Upper lobe of right lung (tissue), 1 donor: Measurements from ENCODE around the gene MXRA5. TPM values are rescaled to one million over a fixed set of nuclear protein-coding genes. Genes with fewer than 3 reads are reported as not detected.
"Not testable (repeated sequence)": the region's sequence is repeated elsewhere in the genome, so short reads cannot be mapped to it uniquely, and the experiment has no call there.

ENCODE experiments used
- ATAC-seq: fragments of 200-7000 bp; cut with Tn5 transposase; one replicate; pipeline ENCODE4 v1.9.1; 2020; ENCODE audit warnings: mild to moderate bottlenecking, moderate library complexity
- DNase-seq: peaks from one replicate; pipeline ENCODE4 v3.0.0-alpha.2; 2020
- H3K27ac ChIP-seq: fragments of 200-600 bp; one replicate; pipeline ENCODE4 v1.8.0; 2022
- H3K27me3 ChIP-seq: fragments of 200-600 bp; one replicate; pipeline ENCODE4 v1.8.0; 2022; ENCODE audit warnings: mild to moderate bottlenecking
- H3K36me3 ChIP-seq: fragments of 200-600 bp; one replicate; pipeline ENCODE4 v1.8.0; 2022
- H3K4me1 ChIP-seq: fragments of 200-600 bp; one replicate; pipeline ENCODE4 v1.8.0; 2022
- H3K4me3 ChIP-seq: fragments of 200-600 bp; one replicate; pipeline ENCODE4 v1.8.0; 2022; ENCODE audit warnings: mild to moderate bottlenecking
- H3K9me3 ChIP-seq: fragments of 200-600 bp; one replicate; pipeline ENCODE4 v1.8.0; 2022
- CTCF ChIP-seq: fragments of 200-600 bp; IDR thresholded peaks from one replicate; pipeline ENCODE4 v1.8.0; 2022; ENCODE audit warnings: antibody characterized with exemption
- intact Hi-C: fragments of 100-400 bp; cut with DNase I; formaldehyde crosslinking; loops from one replicate; pipeline ENCODE4 v1.11.0; 2022
- total RNA-seq: library from RNA; stranded (reverse); fragmentation: NEBNext Ultra II Directional; extraction: Animal tissue kit (Norgen Biotek cat#: 25700); gene quantifications from one replicate; pipeline ENCODE4 v1.2.1, GENCODE V29; 2021
- donor health status: DM: no; HTN: yes; CAD: no; lungs with severe emphysema.

MXRA5 gene
- total RNA-seq, 1 donor from 2014 or later: 8.9 TPM

- no peaks in the 10 kb centered on the region for H3K36me3 ChIP-seq
- no peak for DNase-seq
- no peaks in the 10 kb centered on the region for H3K4me1 ChIP-seq
- ATAC-seq: no peak
- H3K27ac ChIP-seq: no peak overlapping the region
- H3K27me3 ChIP-seq: no peaks in the 10 kb centered on the region
- intact Hi-C loops: no loop called here
- no peak overlapping the region for H3K4me3 ChIP-seq
- no peaks in the 10 kb centered on the region for H3K9me3 ChIP-seq
- TF ChIP-seq CTCF: no peak
Observed at GRCh38 chrX:3290561-3290960, 55.9 kb downstream of the MXRA5 start.

- H3K9me3 ChIP-seq: no peaks in the 10 kb centered on the region
- DNase-seq: no peak
- no peaks in the 10 kb centered on the region for H3K27me3 ChIP-seq
- H3K36me3 ChIP-seq: no peaks in the 10 kb centered on the region
- intact Hi-C loops: no loop called here
- H3K27ac ChIP-seq: no peak overlapping the region
- no peak for TF ChIP-seq CTCF
- ATAC-seq: no peak
- no peak overlapping the region for H3K4me3 ChIP-seq
- H3K4me1 ChIP-seq: no peaks in the 10 kb centered on the region
Observed at GRCh38 chrX:3286196-3286945, 60.1 kb downstream of the MXRA5 start.

- ATAC-seq (no peak), DNase-seq (no peak)
- Histone ChIP-seq H3K4me1 (no peaks in the 10 kb centered on the region), H3K36me3 (no peaks in the 10 kb centered on the region), H3K27me3 (no peaks in the 10 kb centered on the region), H3K4me3 (no peak overlapping the region), H3K9me3 (no peaks in the 10 kb centered on the region), H3K27ac (no peak overlapping the region)
- TF ChIP-seq CTCF: no peak
- intact Hi-C loops: no loop called here
Observed at GRCh38 chrX:3280706-3281105, 65.7 kb downstream of the MXRA5 start.

DNA sequence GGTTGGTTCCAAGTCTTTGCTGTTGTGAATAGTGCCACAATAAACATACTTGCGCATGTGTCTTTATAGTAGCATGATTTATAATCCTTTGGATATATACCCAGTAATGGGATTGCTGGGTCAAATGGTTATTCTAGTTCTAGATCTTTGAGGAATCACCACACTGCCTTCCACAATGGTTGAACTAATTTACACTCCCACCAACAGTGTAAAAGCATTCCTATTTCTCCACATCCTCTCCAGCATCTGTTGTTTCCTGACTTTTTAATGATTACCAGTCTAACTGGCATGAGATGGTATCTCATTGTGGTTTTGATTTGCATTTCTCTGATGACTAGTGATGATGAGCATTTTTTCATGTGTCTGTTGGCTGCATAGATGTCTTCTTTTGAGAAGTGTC is 72.8 kb downstream of the MXRA5 start:
- H3K27ac ChIP-seq, H3K27me3 ChIP-seq, H3K4me1 ChIP-seq, H3K4me3 ChIP-seq, DNase-seq, ATAC-seq, H3K36me3 ChIP-seq, H3K9me3 ChIP-seq, intact Hi-C loops: not testable (repeated sequence)

DNA sequence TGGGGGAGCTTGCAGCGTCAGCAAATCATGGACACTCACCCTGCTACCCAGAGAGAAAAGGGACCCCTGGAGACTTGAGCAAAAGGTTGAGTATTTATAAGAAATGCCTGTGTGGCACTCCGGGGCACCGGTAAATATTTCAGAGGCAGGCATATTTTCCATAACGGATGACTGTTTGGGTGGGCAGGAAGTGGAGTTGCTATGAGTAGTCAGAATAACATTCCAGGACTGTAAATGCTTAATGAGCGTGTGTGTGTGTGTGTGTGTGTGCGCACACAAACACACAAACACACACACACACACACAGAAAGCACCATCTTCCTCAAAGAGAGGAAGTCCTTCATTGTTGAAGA is 74.6 kb downstream of the MXRA5 start:
- no peak overlapping the region for H3K4me3 ChIP-seq
- H3K27ac ChIP-seq: no peak overlapping the region
- no peaks in the 10 kb centered on the region for H3K27me3 ChIP-seq
- ATAC-seq (no peak), DNase-seq (no peak)
- intact Hi-C loops: no loop called here
- H3K4me1 ChIP-seq: no peaks in the 10 kb centered on the region
- no peaks in the 10 kb centered on the region for H3K36me3 ChIP-seq
- TF ChIP-seq CTCF: no peak
- no peaks in the 10 kb centered on the region for H3K9me3 ChIP-seq

GRCh38 chrX:3271183-3271833 is 75.1 kb downstream of the MXRA5 start:
- Histone ChIP-seq H3K9me3 (no peaks in the 10 kb centered on the region), H3K4me1 (no peaks in the 10 kb centered on the region), H3K36me3 (no peaks in the 10 kb centered on the region), H3K27me3 (no peaks in the 10 kb centered on the region), H3K27ac (no peak overlapping the region), H3K4me3 (no peak overlapping the region)
- intact Hi-C loops: no loop called here
- no peak for ATAC-seq
- no peak for TF ChIP-seq CTCF
- no peak for DNase-seq
